GM21423 (cell line): ENCODE data around the gene MFAP5.
"Not testable (repeated sequence)": the region's sequence is repeated elsewhere in the genome, so short reads cannot be mapped to it uniquely, and the experiment has no call there.

ENCODE experiments used
- ATAC-seq: cut with Tn5 transposase; IDR thresholded peaks from one replicate; pipeline ENCODE4 v1.9.1; 2021; ENCODE audit warnings: mild to moderate bottlenecking, moderate library complexity; ENCODE audit not compliant: unreplicated experiment

MFAP5 gene

GRCh38 chr12:8676651-8677050 is 14.0 kb upstream of the MFAP5 start:
- no peak for ATAC-seq

- ATAC-seq: peak; percentile 73
Observed at GRCh38 chr12:8675591-8676036, 13.0 kb upstream of the MFAP5 start.

- ATAC-seq: no peak
Observed at GRCh38 chr12:8672381-8672780, 9.8 kb upstream of the MFAP5 start.

- no peak for ATAC-seq
Observed at GRCh38 chr12:8668441-8668840, 5.8 kb upstream of the MFAP5 start.

- ATAC-seq: no peak
Observed at GRCh38 chr12:8667270-8667669, 4.6 kb upstream of the MFAP5 start.

GRCh38 chr12:8665759-8666158 is 3.1 kb upstream of the MFAP5 start:
- ATAC-seq: no peak

- ATAC-seq: no peak
Observed at GRCh38 chr12:8664228-8664913, 1.7 kb upstream of the MFAP5 start.

GRCh38 chr12:8661751-8662150 is 875 bp downstream of the MFAP5 start:
- no peak for ATAC-seq

GRCh38 chr12:8661016-8661415 is 1.6 kb downstream of the MFAP5 start:
- ATAC-seq: no peak

- ATAC-seq: no peak
Observed at GRCh38 chr12:8658346-8658745, 4.3 kb downstream of the MFAP5 start.

GRCh38 chr12:8655421-8655820 is 7.2 kb downstream of the MFAP5 start:
- ATAC-seq: no peak

- ATAC-seq: peak; percentile 66
Observed at GRCh38 chr12:8648576-8649205, 13.9 kb downstream of the MFAP5 start.

GRCh38 chr12:8647968-8648367 is 14.7 kb downstream of the MFAP5 start:
- ATAC-seq: no peak

GRCh38 chr12:8644345-8645248 is 18.0 kb downstream of the MFAP5 start:
- ATAC-seq: peak; percentile 61

GRCh38 chr12:8642775-8643174 is 19.9 kb downstream of the MFAP5 start:
- no peak for ATAC-seq

GRCh38 chr12:8639936-8640335 is 22.7 kb downstream of the MFAP5 start:
- ATAC-seq: no peak

GRCh38 chr12:8638951-8639350 is 23.7 kb downstream of the MFAP5 start:
- ATAC-seq: no peak

GRCh38 chr12:8637666-8638065 is 25.0 kb downstream of the MFAP5 start:
- no peak for ATAC-seq

- ATAC-seq: no peak
Observed at GRCh38 chr12:8637244-8637643, 25.4 kb downstream of the MFAP5 start.

- no peak for ATAC-seq
Observed at GRCh38 chr12:8636581-8636980, 26.0 kb downstream of the MFAP5 start.

- ATAC-seq: not testable (repeated sequence)
Observed at GRCh38 chr12:8636007-8636346, 26.6 kb downstream of the MFAP5 start.
